NB4 (cell line): ENCODE measurements around the gene KLC1.

Source experiments
- TF ChIP-seq, protein P1 (sequence below): IDR thresholded peaks from one replicate; pipeline ENCODE4 v1.5.1; 2012; ENCODE audit warnings: low read depth, low read length
- TF ChIP-seq, protein P2 (sequence below): IDR thresholded peaks from 2 replicates; pipeline ENCODE4 v1.6.1; 2011; ENCODE audit warnings: low read depth, low read length

DNA sequence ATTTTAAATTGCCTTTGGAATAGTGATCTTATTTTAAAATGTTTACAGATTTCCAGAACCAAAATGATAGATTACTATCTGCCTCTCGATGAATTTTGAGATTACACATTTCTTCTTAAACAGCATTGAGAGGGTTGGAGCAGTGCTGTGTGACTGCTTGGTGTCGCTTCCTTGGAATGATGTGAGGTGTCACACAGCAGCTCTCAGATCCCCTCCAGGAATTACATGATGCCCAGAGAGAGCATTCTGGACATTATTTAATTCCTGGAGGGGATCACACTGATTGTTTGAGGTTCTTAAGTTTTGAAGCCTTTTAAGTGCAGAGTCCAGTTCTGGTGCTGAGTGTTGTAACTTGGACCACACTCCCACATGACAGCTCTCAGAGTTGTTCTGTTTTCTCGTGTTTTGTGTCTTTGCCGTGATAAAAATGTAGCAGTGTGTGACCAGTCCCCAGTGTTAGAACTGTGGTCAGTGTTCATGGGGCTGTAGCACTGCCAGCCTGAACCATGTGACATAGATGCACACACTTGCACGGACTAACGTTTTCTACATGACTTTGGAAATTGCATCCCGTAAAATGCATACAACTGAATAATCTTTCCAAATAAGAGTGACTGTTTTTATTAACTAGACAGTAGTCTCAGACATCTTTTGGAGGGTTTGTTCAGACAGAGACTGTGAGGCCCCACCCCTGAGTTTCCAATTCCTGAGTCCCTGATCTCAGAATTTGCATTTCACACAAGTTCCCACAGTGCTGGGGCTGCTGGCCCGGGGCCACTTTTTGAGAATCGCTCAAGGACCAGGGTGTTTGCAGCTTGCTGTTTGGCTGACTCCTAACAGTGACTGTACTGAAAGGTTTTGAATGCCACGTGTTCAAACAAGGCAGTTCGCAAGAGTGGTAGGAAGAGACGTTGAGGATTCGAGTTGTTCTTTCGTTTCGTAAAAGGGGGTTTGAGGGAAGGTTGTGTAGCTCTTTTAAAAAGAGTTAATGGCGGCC, 60.2 kb downstream of the KLC1 start:
- TF ChIP-seq, protein P1, sequence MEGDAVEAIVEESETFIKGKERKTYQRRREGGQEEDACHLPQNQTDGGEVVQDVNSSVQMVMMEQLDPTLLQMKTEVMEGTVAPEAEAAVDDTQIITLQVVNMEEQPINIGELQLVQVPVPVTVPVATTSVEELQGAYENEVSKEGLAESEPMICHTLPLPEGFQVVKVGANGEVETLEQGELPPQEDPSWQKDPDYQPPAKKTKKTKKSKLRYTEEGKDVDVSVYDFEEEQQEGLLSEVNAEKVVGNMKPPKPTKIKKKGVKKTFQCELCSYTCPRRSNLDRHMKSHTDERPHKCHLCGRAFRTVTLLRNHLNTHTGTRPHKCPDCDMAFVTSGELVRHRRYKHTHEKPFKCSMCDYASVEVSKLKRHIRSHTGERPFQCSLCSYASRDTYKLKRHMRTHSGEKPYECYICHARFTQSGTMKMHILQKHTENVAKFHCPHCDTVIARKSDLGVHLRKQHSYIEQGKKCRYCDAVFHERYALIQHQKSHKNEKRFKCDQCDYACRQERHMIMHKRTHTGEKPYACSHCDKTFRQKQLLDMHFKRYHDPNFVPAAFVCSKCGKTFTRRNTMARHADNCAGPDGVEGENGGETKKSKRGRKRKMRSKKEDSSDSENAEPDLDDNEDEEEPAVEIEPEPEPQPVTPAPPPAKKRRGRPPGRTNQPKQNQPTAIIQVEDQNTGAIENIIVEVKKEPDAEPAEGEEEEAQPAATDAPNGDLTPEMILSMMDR: no peak
- TF ChIP-seq, protein P2, sequence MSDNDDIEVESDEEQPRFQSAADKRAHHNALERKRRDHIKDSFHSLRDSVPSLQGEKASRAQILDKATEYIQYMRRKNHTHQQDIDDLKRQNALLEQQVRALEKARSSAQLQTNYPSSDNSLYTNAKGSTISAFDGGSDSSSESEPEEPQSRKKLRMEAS: no peak
